OCI-LY7 (cell line): ENCODE results near the gene NOL12. TPM values are rescaled to one million over a fixed set of nuclear protein-coding genes. Genes with fewer than 3 reads are reported as not detected.
A peak's percentile ranks its signal among the peaks of the same experiment; 100 is the strongest.

ENCODE experiments used
- BruUV-seq: library from RNA; stranded (reverse); fragments of 400-500 nt; replicated peaks from 2 replicates; lab custom pipeline; 2021; lab: Mats Ljungman, UMichigan
- CTCF ChIA-PET: fragments of 300-600 bp; sonication (Branson Sonifier 250); formaldehyde crosslinking; loops from one replicate; lab custom pipeline; 2022; ENCODE audit warnings: antibody characterized with exemption; ENCODE audit not compliant: unreplicated experiment; lab: Charles Lee
- POLR2A ChIA-PET: fragments of 300-600 bp; sonication (Branson Sonifier 250); formaldehyde crosslinking; loops from one replicate; lab custom pipeline; 2022; ENCODE audit warnings: antibody characterized with exemption; lab: Charles Lee
- DNase-seq: peaks from one replicate; pipeline ENCODE4 v3.0.0-alpha.2; 2015; ENCODE audit warnings: low spot score
- H2AFZ ChIP-seq: fragments of 200-600 bp; sonication (generic), shearing (Covaris generic); 2 replicates; pipeline ENCODE4 v1.6.1; 2014; ENCODE audit warnings: mild to moderate bottlenecking, antibody characterized with exemption, low read length, moderate library complexity
- H3K27ac ChIP-seq: fragments of 200-600 bp; sonication (generic); 2 replicates; pipeline ENCODE4 v1.5.1; 2014; ENCODE audit warnings: mixed run types, low read depth, mild to moderate bottlenecking, moderate library complexity, low read length, inconsistent platforms; ENCODE audit not compliant: poor library complexity, severe bottlenecking
- H3K36me3 ChIP-seq: fragments of 200-600 bp; sonication (generic); 2 replicates; pipeline ENCODE4 v1.6.1; 2014; ENCODE audit warnings: mild to moderate bottlenecking, antibody characterized with exemption, low read length, moderate library complexity, mixed read lengths; ENCODE audit not compliant: insufficient read depth
- H3K4me1 ChIP-seq: fragments of 200-600 bp; sonication (generic); 2 replicates; pipeline ENCODE4 v1.5.1; 2014; ENCODE audit warnings: mild to moderate bottlenecking, low read length; ENCODE audit not compliant: insufficient read depth, poor library complexity, severe bottlenecking
- H3K4me2 ChIP-seq: fragments of 200-600 bp; sonication (generic); 2 replicates; pipeline ENCODE4 v1.6.1; 2014; ENCODE audit warnings: mild to moderate bottlenecking, low read length
- H3K4me3 ChIP-seq: fragments of 200-600 bp; sonication (generic); 2 replicates; pipeline ENCODE4 v1.5.1; 2014; ENCODE audit warnings: mild to moderate bottlenecking, low read depth, low read length; ENCODE audit not compliant: poor library complexity, severe bottlenecking
- H3K79me2 ChIP-seq: fragments of 200-600 bp; sonication (generic); 2 replicates; pipeline ENCODE4 v1.6.1; 2016; ENCODE audit warnings: low read depth, mild to moderate bottlenecking, low read length, moderate library complexity, mixed read lengths; ENCODE audit not compliant: insufficient read depth
- H3K9me2 ChIP-seq: fragments of 200-600 bp; sonication (generic); 2 replicates; pipeline ENCODE4 v1.6.1; 2016; ENCODE audit warnings: mild to moderate bottlenecking, low read length, mixed read lengths; ENCODE audit not compliant: insufficient read depth
- H3K9me3 ChIP-seq: fragments of 200-600 bp; sonication (generic); 2 replicates; pipeline ENCODE4 v1.6.1; 2014; ENCODE audit warnings: mild to moderate bottlenecking, mixed run types, low read length, mixed read lengths
- H4K20me1 ChIP-seq: fragments of 200-600 bp; sonication (generic); 2 replicates; pipeline ENCODE4 v1.6.1; 2014; ENCODE audit warnings: mild to moderate bottlenecking, antibody characterized with exemption, low read length, moderate library complexity, mixed read lengths; ENCODE audit not compliant: insufficient read depth
- EZH2phosphoT487 ChIP-seq: fragments of 200-600 bp; sonication (generic); IDR thresholded peaks from 2 replicates; pipeline ENCODE4 v1.6.1; 2018; ENCODE audit warnings: low read depth, borderline replicate concordance, mild to moderate bottlenecking, mixed run types, antibody characterized with exemption, low read length, moderate library complexity, mixed read lengths
- intact Hi-C: fragments of 100-400 bp; cut with micrococcal nuclease; formaldehyde crosslinking; loops from one replicate; pipeline ENCODE4 v1.10.0; 2022; ENCODE audit not compliant: unreplicated experiment
- total RNA-seq, 2 experiments: library from RNA; depleted of rRNA in 1 of 2; stranded (reverse); fragments of >200 nt in 1 of 2; shearing (Covaris generic) in 1 of 2; gene quantifications; 2 replicates each; pipeline ENCODE4 v1.2.3, GENCODE V29; 2014 to 2022
- TF ChIP-seq, protein P1 (sequence below): fragments of 200-600 bp; sonication (generic); conservative IDR thresholded peaks from 2 replicates; pipeline ENCODE4 v1.5.1; 2014; ENCODE audit warnings: mild to moderate bottlenecking, antibody characterized with exemption, low read length, moderate library complexity, mixed read lengths

Gene NOL12
- total RNA-seq, 2 experiments from 2014 or later: 62.3 to 64.6 TPM

DNA sequence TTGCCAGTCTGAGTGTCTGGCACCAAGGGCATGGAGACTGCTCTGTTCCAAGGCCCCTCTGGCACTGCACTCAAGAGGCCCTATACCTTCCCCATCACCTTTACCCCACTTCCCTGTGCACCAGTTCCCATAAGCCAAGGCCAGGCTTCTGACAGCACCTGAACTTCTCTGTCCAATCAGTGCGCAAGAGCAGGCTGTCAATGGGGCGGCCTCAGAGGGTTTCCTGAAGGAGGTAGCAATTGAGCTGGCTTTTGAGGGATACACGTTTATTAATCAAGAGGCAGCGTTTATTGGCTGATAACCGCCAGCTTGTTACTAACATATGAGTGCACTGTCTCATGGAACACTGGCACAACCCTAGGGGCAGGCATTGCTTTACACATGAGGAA lies 44.6 kb upstream of the NOL12 start:
- POLR2A ChIA-PET: interaction anchor here (1.6 kb wide), 1 partner anchor 17 kb away, joined by 4 read pairs; the partner anchor contains the start of gene PDXP

DNA sequence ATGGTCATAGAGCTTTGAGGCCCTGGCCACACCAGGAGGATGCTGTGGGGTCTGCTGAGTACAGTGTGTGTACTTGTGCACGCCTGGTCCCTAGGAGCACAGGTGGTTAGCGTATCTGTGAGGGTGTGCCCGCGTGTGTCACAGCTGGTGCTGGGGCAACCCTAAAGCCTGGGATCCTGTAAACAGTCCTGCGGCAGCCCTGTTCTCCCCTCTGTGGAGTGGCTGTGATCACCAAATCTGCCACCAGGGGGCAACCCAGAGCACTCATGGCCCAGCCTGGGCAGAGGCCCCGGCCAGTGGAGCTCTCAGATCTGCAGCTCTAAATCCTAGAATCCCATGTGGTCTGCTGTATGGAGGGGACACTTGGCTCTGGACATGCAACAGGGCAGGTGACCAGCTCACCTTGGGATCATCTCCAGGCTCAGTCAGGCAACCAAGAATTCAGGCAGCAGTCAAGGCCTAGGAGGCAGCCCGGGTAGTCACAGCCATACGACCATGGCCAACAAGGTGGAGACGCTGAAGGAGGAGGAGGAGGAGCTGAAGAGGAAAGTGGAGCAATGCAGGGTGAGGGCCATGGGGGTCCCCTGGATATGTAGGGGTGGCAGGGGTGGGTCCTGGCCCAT lies 42.8 kb upstream of the NOL12 start:
- no TSS peak for BruUV-seq
- Histone ChIP-seq H3K27ac (no peak overlapping the region), H3K79me2 (no peaks in the 10 kb centered on the region), H2AFZ (no peak overlapping the region), H4K20me1 (no peaks in the 10 kb centered on the region), H3K9me2 (no peaks in the 10 kb centered on the region), H3K4me2 (no peak overlapping the region), H3K4me1 (peaks cover 28% of the 10 kb centered on the region), H3K9me3 (no peaks in the 10 kb centered on the region), H3K4me3 (no peak overlapping the region), H3K36me3 (peaks cover 24% of the 10 kb centered on the region; the same call in 1 of the 2 replicates)
- ChIA-PET CTCF (interaction anchor here (0.6 to 3.1 kb wide), 7 partner anchors 9 to 157 kb away, joined by 3 to 16 read pairs (median 3); partner anchors contain the start of genes MFNG and NOL12), POLR2A (interaction anchor here (0.6 to 2.0 kb wide), 5 partner anchors 9 to 85 kb away, joined by 3 to 9 read pairs (median 3); partner anchors contain the start of gene PDXP)
- no peak for TF ChIP-seq EZH2phosphoT487
- TF ChIP-seq, protein P1, sequence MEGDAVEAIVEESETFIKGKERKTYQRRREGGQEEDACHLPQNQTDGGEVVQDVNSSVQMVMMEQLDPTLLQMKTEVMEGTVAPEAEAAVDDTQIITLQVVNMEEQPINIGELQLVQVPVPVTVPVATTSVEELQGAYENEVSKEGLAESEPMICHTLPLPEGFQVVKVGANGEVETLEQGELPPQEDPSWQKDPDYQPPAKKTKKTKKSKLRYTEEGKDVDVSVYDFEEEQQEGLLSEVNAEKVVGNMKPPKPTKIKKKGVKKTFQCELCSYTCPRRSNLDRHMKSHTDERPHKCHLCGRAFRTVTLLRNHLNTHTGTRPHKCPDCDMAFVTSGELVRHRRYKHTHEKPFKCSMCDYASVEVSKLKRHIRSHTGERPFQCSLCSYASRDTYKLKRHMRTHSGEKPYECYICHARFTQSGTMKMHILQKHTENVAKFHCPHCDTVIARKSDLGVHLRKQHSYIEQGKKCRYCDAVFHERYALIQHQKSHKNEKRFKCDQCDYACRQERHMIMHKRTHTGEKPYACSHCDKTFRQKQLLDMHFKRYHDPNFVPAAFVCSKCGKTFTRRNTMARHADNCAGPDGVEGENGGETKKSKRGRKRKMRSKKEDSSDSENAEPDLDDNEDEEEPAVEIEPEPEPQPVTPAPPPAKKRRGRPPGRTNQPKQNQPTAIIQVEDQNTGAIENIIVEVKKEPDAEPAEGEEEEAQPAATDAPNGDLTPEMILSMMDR: peak; percentile 91
- intact Hi-C loops: loop anchor here (1.0 to 5.0 kb wide), 3 partner anchors 20 to 38 kb away; partner anchors contain the start of gene GGA1
- DNase-seq: peak; percentile 79

More for the DNA sequence above, 44.6 kb upstream of the NOL12 start:
- H3K4me1 ChIP-seq: peaks cover 31% of the 10 kb centered on the region
- no peak overlapping the region for H3K4me3 ChIP-seq
- H3K4me2 ChIP-seq: peak overlapping the region; percentile 99; the same call in 1 of the 2 replicates
- no peaks in the 10 kb centered on the region for H3K9me3 ChIP-seq
- no peak overlapping the region for H3K27ac ChIP-seq
- TF ChIP-seq EZH2phosphoT487: no peak
- peaks cover 23% of the 10 kb centered on the region; the same call in 1 of the 2 replicates for H3K36me3 ChIP-seq
- no peaks in the 10 kb centered on the region for H4K20me1 ChIP-seq
- DNase-seq: no peak
- no peak overlapping the region for H2AFZ ChIP-seq
- no peaks in the 10 kb centered on the region for H3K79me2 ChIP-seq
- CTCF ChIA-PET: interaction anchor here (0.7 to 3.1 kb wide), 3 partner anchors 39 to 68 kb away, joined by 3 to 16 read pairs (median 4); no protein-coding TSS in a partner anchor
- intact Hi-C loops: loop anchor here (5.0 kb wide), 1 partner anchor 34 kb away; the partner anchor contains the start of gene GGA1
- no TSS peak for BruUV-seq
- no peaks in the 10 kb centered on the region for H3K9me2 ChIP-seq

DNA sequence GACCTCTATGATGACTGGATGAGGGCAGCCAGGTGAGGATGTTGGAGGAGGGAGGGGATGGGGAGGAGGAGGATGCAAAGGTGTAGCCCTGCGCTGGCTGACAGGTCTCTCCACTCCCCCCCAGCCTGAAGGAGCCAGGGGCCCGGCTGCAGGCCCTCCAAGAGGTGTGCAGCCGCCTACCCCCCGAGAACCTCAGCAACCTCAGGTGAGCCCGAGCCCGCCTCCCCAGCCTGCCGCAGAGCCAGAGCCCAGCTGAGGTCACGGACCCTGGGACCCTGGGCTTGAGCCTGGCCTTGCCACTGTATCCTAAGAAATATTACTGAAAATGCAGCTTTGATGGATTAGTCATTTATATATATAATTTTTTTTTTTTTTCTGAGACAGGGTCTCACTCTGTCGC lies 38.8 kb upstream of the NOL12 start:
- no peak overlapping the region for H3K27ac ChIP-seq
- no peak for DNase-seq
- no peaks in the 10 kb centered on the region for H3K9me2 ChIP-seq
- intact Hi-C loops: no loop called here
- no peaks in the 10 kb centered on the region for H4K20me1 ChIP-seq
- no peaks in the 10 kb centered on the region for H3K79me2 ChIP-seq
- H2AFZ ChIP-seq: no peak overlapping the region
- peaks cover 3% of the 10 kb centered on the region for H3K4me1 ChIP-seq
- TF ChIP-seq, protein P1: no peak
- H3K9me3 ChIP-seq: no peaks in the 10 kb centered on the region
- POLR2A ChIA-PET: interaction anchor here (1.1 kb wide), 1 partner anchor 10 kb away, joined by 3 read pairs; no protein-coding TSS in a partner anchor
- H3K36me3 ChIP-seq: peaks cover 47% of the 10 kb centered on the region
- no TSS peak for BruUV-seq
- H3K4me3 ChIP-seq: no peak overlapping the region
- CTCF ChIA-PET: no interaction called here
- H3K4me2 ChIP-seq: no peak overlapping the region
